ENCODE data around the gene PAAF1.

The PAAF1 gene, protein sequence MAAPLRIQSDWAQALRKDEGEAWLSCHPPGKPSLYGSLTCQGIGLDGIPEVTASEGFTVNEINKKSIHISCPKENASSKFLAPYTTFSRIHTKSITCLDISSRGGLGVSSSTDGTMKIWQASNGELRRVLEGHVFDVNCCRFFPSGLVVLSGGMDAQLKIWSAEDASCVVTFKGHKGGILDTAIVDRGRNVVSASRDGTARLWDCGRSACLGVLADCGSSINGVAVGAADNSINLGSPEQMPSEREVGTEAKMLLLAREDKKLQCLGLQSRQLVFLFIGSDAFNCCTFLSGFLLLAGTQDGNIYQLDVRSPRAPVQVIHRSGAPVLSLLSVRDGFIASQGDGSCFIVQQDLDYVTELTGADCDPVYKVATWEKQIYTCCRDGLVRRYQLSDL

DNA sequence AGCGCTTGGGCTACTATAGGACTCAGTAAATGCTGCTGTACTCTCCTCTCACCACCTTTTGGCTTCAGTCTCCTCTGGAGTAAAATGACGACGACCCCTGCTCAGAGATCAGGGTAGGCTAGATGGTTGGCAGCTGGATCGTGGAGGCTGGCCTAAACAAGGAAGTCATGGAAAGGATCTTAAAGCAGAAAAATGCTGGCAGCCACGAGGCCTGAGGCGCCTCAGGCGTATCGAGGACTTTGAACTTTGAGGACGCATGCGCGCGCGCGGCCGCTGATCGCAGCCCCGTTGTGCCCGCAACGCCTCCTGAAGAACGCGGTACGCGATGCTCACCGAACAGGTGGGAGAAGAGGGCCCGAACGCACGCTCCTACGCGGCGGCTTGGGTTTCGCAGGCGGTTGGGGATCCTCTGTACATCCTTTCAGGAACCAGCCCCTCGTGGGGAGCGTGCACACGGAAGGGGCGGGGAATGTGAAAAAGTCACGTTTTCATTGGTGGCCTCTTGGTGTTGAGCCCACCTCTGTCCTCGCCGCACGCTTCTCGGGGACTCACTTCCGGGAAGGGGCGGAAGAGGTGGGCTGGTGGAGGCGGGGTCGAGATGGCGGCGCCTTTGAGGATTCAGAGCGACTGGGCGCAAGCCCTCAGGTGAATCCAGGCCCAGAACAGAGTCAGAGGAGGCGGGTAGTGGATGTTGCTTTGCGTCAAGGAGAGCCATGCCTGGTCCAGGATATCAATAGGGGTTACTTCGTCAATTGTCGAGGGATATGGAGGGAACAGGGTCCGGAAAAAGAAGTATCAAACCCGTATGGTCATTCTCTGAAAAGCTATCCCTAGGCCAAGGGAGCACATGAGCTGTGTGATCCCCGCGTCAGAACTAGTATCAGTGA is at the start of gene PAAF1, which contains the start of gene COA4:
Gene PAAF1, plus strand, starts transcription at position 576 of the 887 bp plus-strand sequence. Its CDS starts 23 bp downstream, at position 599.
Gene COA4, minus strand, starts transcription at position 423 of the 887 bp plus-strand sequence. CDS start 3,468 bp downstream, outside the sequence.
- TF ChIP-seq, protein P1, sequence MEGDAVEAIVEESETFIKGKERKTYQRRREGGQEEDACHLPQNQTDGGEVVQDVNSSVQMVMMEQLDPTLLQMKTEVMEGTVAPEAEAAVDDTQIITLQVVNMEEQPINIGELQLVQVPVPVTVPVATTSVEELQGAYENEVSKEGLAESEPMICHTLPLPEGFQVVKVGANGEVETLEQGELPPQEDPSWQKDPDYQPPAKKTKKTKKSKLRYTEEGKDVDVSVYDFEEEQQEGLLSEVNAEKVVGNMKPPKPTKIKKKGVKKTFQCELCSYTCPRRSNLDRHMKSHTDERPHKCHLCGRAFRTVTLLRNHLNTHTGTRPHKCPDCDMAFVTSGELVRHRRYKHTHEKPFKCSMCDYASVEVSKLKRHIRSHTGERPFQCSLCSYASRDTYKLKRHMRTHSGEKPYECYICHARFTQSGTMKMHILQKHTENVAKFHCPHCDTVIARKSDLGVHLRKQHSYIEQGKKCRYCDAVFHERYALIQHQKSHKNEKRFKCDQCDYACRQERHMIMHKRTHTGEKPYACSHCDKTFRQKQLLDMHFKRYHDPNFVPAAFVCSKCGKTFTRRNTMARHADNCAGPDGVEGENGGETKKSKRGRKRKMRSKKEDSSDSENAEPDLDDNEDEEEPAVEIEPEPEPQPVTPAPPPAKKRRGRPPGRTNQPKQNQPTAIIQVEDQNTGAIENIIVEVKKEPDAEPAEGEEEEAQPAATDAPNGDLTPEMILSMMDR (IDR thresholded peaks at IDR 0.05): no peak

DNA sequence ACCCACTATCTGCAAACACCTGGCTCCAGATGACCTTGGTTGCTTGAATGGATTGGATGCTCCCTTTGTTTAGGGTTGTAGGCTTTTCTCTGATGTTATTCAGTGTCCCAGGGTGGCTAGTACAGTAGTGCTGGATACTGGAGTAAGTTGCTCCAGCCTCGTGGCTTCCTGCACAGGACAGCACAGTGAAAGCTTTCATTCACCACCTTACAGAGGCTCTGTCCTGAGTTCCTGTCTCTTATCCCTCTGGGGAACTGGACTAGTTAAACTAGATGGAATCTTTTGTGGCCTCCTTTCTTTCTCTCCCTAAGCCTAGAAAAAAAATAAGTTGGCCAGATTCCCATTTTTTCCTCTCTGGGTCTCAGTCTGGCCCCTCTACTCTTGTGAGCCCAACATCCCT is 46.5 kb upstream of the PAAF1 start:
- TF ChIP-seq, protein P1 (IDR thresholded peaks at IDR 0.05): no peak

DNA sequence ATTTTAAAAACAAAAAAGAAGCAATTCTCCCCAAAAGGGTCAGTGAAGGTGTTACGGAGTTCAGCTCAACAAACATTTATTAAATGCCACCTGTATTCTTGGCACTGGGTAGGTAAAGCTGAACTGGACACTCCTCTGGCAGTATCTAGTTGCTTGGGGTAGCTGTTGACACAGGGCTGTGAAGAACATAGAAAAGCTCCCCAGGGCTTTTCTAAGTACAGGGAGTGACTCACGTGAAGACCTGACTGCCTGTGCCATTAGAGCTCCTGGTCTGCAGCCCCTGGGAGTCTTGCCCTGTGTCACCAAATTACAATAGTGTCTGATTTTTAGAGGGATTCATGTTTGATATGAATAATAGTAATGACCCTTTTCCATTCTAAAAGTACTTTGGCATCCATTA is 43.7 kb upstream of the PAAF1 start:
- TF ChIP-seq, protein P1 (IDR thresholded peaks at IDR 0.05): no peak

DNA sequence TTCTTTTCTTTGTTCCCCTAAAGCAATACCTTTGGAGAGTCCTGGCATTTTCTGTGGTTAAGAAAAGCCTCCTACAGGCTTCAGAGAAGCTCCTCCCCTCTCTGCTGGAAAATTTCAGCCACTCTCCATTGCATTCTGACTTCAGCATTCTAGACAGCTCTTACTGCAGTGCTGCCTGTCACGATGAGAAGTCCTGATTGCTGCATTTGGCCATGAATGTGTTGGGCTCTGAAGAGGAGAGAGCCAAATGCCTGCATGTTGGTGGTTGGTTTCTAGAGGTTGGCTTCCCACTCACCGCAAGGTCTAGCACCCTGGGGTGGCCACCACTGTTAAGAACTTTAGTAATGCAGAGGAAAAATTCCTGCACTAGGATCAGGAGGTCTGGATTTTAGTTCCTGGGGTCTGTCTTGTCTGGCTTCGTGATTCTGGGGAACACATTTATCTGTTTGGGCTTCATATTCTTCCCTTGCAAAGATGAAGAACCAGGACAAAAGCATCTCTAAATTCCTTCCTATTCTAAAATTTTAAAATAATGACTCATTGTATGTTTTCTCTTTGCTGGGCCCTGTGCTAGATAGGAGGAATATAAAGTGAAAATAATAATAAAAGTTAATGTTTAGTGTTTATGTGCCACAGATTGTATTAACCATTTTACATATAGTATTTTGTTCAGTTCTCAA is 38.2 kb upstream of the PAAF1 start:
- TF ChIP-seq, protein P1 (IDR thresholded peaks at IDR 0.05): no peak

DNA sequence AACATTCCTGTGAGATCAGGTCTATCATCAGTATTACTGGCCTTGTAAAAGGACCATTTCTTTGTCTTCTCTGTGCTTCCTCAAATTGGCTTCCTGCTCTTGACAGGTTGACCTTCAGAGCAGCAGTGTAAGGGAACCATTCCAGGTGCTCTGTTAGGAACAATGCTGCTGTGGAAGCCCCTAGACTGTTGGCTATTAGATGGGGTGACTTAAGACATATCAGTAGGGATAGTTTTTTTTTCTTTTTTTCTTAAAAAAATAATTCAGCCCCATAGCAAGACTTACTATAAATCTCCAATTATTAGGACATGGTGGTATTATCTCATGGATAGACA is 37.7 kb upstream of the PAAF1 start:
- TF ChIP-seq, protein P1 (IDR thresholded peaks at IDR 0.05): no peak

DNA sequence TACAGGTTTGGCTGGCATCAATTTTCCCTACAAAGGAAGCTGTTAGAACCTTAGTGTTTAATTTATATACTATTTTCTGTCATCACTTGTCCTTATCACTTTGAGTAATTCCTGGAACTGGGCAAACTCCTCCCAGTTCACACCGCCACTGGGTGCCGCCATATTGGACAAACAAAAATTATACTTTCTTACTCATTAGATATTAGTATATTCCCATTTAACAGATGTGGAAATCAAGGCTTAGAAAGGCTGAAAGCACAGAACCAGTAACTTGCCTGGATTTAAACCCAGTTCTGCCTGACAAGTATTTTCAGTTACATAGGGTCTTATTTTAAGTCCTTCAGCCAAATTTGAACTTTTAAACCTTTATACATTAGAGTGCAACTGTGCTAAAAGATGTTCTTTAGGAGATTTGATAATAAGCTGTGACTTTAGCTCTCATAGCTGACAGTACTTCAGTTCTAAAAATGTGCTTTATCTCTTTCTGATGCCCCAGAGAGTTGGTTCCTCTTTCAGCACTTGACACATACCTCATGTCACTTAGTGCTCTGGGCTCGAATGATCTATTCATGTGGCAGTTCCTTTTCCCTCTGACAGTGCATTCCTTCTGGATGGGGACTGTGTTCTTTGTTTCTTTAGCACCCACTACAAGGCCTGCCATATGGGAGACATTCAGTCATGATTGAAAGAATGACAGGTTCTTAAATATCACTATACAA is 25.6 kb upstream of the PAAF1 start:
- TF ChIP-seq, protein P1 (IDR thresholded peaks at IDR 0.05): no peak

DNA sequence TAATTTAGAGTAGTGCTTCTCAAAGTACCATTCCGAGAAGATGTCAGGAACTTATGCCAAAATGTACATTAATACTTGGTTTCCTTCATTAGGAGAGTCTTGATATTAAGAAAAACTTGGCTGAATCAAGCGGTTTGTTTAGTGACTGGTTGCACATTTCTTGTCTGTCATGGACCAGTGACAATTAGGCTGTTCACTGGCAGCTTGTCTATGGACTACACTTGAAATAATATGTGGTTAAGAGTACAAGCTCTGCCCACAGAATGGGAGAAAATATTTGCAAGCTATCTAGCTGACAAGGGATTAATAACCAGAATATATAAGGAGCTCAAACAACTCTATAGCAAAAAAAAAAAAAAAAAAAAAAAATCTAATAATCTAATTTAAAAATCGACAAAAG is 24.8 kb upstream of the PAAF1 start:
- TF ChIP-seq, protein P1 (IDR thresholded peaks at IDR 0.05): no peak

Data from LNCAP (cell line).